H1 (cell line): Measurements from ENCODE around the gene NR5A2. TPM values are rescaled to one million over a fixed set of nuclear protein-coding genes. Genes with fewer than 3 reads are reported as not detected.

Source experiments
- EZH2 ChIP-seq: fragments of 200-600 bp; sonication (generic); IDR thresholded peaks from 2 replicates; pipeline ENCODE4 v1.7.1; 2012; ENCODE audit warnings: low read depth, mild to moderate bottlenecking, moderate library complexity, low read length, inconsistent platforms; ENCODE audit not compliant: severe bottlenecking
- RBBP5 ChIP-seq: IDR thresholded peaks from 2 replicates; pipeline ENCODE4 v1.7.1; 2012; ENCODE audit warnings: low read depth, mild to moderate bottlenecking, inconsistent platforms, low read length, moderate library complexity, borderline replicate concordance
- RNF2 ChIP-seq: fragments of 200-900, 300-1000 bp; sonication (generic); IDR thresholded peaks from 2 replicates; pipeline ENCODE4 v1.7.1; 2016; ENCODE audit warnings: borderline replicate concordance, low read depth, mild to moderate bottlenecking, antibody characterized with exemption, low read length; ENCODE audit not compliant: poor library complexity, severe bottlenecking; ENCODE audit errors: missing control alignments
- polyA plus RNA-seq, 7 experiments: library from polyadenylated mRNA; depleted of rRNA in 3 of 7; stranded (reverse) in 5 of 7; unstranded in 2 of 7; fragments of >200 nt in 5 of 7; fragments of 200-250 nt in 2 of 7; gene quantifications; 1 replicate in 5 of 7; 2 replicates in 1 of 7; 4 replicates in 1 of 7; pipeline versions ENCODE4 v1.2.1 to v1.2.3, GENCODE V29; 2011 to 2013; ENCODE audit warnings: missing spikeins in 2 of 7, mixed read lengths in 2 of 7
- total RNA-seq: library from RNA; stranded (reverse); fragmentation: NEBNext Ultra II Directional; extraction: Animal tissue kit (Norgen Biotek cat#: 25700); gene quantifications from 2 replicates; pipeline ENCODE4 v1.2.1, GENCODE V29; 2021
- TF ChIP-seq, protein P1 (sequence below): IDR thresholded peaks from 2 replicates; pipeline ENCODE4 v1.6.1; 2012; ENCODE audit warnings: inconsistent platforms

Gene NR5A2
- total and polyA plus RNA-seq, 2 of the 8 experiments (the other 6 are each of a cell fraction or from before 2014, with no cell fraction given), result 1.7 to 11.6 TPM

DNA sequence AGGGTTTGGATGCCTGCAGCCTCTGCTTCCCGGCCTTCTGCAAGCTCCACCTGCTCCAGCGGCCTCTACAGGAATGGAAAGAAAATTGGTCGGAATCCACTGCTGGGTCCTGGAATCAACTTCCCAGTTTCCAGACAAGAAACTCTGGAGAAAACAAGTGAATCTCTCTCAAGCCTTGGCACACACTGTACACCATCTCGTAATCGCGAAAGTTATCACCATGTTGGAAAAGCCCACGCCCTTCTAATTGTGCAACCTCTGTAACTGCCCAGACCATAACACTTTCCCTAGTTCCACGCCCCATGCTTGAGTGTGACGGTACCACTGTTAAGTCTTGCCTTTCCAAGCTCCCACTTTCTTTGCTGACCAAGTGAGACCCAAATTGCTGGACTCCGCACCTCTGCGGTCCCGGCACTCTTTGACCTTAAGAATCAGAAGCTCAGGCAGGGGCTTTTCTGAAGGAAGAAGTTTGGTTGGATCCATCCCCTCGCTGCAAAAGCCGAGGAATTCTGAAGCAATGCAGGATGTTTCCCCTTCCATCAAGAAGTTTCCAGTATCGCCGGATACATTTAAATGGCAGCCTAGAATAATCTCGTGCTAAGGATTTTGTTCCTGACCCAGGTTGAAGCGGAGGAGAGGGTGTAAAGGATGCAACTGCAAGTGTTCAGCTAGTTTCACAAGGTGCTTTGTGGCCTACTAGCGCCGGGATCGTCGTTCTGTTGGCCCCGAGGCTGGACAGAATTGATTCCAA, 6.2 kb downstream of the NR5A2 start (continued):
- peak; percentile 30; the same call in 1 of the 2 replicates for TF ChIP-seq RBBP5
- TF ChIP-seq, protein P1, sequence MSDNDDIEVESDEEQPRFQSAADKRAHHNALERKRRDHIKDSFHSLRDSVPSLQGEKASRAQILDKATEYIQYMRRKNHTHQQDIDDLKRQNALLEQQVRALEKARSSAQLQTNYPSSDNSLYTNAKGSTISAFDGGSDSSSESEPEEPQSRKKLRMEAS, result 0 out of 2 replicates have a peak, but pooled peaks have one; percentile 26
- peak; percentile 34 for TF ChIP-seq RNF2
- TF ChIP-seq EZH2, result peak; percentile 60
